HepG2 (cell line): ENCODE data around the gene GRIN2D.

Experiments used
- POLR2AphosphoS5 ChIP-seq: IDR thresholded peaks from 2 replicates; pipeline ENCODE4 v1.6.1; 2012; ENCODE audit warnings: low read depth, low read length
- ZNF335 ChIP-seq: sonication (generic); formaldehyde crosslinking; IDR thresholded peaks from 2 replicates; pipeline ENCODE4 v1.4.0; 2020; ENCODE audit warnings: missing genetic modification reagents
- TF ChIP-seq, protein P1 (sequence below): IDR thresholded peaks from 2 replicates; pipeline ENCODE4 v1.6.1; 2016; ENCODE audit warnings: low read depth
- TF ChIP-seq, protein P2 (sequence below): sonication (generic); formaldehyde crosslinking; IDR thresholded peaks from 2 replicates; pipeline ENCODE4 v1.5.0; 2020; ENCODE audit warnings: mild to moderate bottlenecking, missing genetic modification reagents, moderate library complexity

- TF ChIP-seq, protein P1, sequence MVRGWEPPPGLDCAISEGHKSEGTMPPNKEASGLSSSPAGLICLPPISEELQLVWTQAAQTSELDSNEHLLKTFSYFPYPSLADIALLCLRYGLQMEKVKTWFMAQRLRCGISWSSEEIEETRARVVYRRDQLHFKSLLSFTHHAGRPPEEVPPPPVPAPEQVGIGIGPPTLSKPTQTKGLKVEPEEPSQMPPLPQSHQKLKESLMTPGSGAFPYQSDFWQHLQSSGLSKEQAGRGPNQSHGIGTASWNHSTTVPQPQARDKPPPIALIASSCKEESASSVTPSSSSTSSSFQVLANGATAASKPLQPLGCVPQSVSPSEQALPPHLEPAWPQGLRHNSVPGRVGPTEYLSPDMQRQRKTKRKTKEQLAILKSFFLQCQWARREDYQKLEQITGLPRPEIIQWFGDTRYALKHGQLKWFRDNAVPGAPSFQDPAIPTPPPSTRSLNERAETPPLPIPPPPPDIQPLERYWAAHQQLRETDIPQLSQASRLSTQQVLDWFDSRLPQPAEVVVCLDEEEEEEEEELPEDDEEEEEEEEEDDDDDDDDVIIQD = no peak
- TF ChIP-seq POLR2AphosphoS5 (no peak), ZNF335 (CRISPR knock-in tag) (no peak)
- TF ChIP-seq, protein P2, sequence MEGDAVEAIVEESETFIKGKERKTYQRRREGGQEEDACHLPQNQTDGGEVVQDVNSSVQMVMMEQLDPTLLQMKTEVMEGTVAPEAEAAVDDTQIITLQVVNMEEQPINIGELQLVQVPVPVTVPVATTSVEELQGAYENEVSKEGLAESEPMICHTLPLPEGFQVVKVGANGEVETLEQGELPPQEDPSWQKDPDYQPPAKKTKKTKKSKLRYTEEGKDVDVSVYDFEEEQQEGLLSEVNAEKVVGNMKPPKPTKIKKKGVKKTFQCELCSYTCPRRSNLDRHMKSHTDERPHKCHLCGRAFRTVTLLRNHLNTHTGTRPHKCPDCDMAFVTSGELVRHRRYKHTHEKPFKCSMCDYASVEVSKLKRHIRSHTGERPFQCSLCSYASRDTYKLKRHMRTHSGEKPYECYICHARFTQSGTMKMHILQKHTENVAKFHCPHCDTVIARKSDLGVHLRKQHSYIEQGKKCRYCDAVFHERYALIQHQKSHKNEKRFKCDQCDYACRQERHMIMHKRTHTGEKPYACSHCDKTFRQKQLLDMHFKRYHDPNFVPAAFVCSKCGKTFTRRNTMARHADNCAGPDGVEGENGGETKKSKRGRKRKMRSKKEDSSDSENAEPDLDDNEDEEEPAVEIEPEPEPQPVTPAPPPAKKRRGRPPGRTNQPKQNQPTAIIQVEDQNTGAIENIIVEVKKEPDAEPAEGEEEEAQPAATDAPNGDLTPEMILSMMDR = no peak
Observed at GRCh38 chr19:48405010-48405659, 11.7 kb downstream of the GRIN2D start.
